Activated CD4-positive, alpha-beta memory T cell treated with anti-CD3 and anti-CD28 coated beads for 36 hours (primary cell): ENCODE data around the gene KDM2A. TPM values are rescaled to one million over a fixed set of nuclear protein-coding genes. Genes with fewer than 3 reads are reported as not detected.
"Not testable (repeated sequence)": the region's sequence is repeated elsewhere in the genome, so short reads cannot be mapped to it uniquely, and the experiment has no call there.

Experiments
- CTCF ChIA-PET: fragments of 350-600 bp; sonication (Branson Sonifier 250); formaldehyde crosslinking; loops from one replicate; lab custom pipeline; 2021; ENCODE audit warnings: antibody characterized with exemption, inconsistent platforms; lab: Charles Lee
- POLR2A ChIA-PET: fragments of 350-600 bp; sonication (Branson Sonifier 250); formaldehyde crosslinking; loops from one replicate; lab custom pipeline; 2021; ENCODE audit warnings: antibody characterized with exemption; lab: Charles Lee
- DNase-seq: peaks from one replicate; pipeline ENCODE4 v3.0.0-alpha.2; 2020
- H3K27ac Mint-ChIP-seq: one replicate; pipeline ENCODE4 v1.8.0; 2021; ENCODE audit warnings: mixed read lengths
- H3K27me3 Mint-ChIP-seq: one replicate; pipeline ENCODE4 v1.8.0; 2021; ENCODE audit warnings: mixed read lengths
- H3K36me3 Mint-ChIP-seq: one replicate; pipeline ENCODE4 v1.8.0; 2021; ENCODE audit warnings: mixed read lengths
- H3K4me1 Mint-ChIP-seq: one replicate; pipeline ENCODE4 v1.8.0; 2021; ENCODE audit warnings: low read depth, mixed read lengths
- H3K4me3 Mint-ChIP-seq: one replicate; pipeline ENCODE4 v1.8.0; 2021; ENCODE audit warnings: mild to moderate bottlenecking, mixed read lengths
- H3K9me3 Mint-ChIP-seq: one replicate; pipeline ENCODE4 v1.8.0; 2021; ENCODE audit warnings: mixed read lengths
- intact Hi-C: fragments of 100-400 bp; cut with micrococcal nuclease; formaldehyde crosslinking; loops from one replicate; pipeline ENCODE4 v1.15.1; 2023
- total RNA-seq, 2 experiments: library from RNA; stranded (reverse); gene quantifications; one replicate each; pipeline ENCODE4 v1.2.3, GENCODE V29; 2021

Gene KDM2A
- total RNA-seq, 2 experiments from 2014 or later: 65.1 to 69.6 TPM

DNA sequence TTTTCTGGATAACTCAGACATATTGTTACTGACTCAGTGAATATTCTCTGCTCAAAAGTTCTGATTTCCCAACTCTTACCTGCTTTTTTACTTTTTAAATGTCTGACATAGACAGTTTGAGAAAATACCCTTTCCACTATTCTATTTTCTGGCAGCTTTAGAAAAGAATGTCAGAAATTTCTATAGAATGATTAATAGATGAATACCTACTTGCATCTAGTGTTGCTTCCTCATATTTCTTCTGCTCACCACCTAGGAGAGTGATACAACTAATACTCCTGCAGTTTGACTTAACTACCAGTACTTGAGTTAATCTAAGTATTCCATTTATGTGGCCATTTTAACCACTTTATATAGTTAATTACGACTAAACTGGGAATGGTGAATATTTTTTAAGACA is 55.2 kb downstream of the KDM2A start:
- no peak for DNase-seq
- H3K27ac Mint-ChIP-seq: no peak overlapping the region
- no peaks in the 10 kb centered on the region for H3K27me3 Mint-ChIP-seq
- H3K4me1 Mint-ChIP-seq: peaks cover 27% of the 10 kb centered on the region
- ChIA-PET CTCF (no interaction called here), POLR2A (no interaction called here)
- intact Hi-C loops: no loop called here
- H3K4me3 Mint-ChIP-seq: no peak overlapping the region
- no peaks in the 10 kb centered on the region for H3K36me3 Mint-ChIP-seq
- no peaks in the 10 kb centered on the region for H3K9me3 Mint-ChIP-seq

DNA sequence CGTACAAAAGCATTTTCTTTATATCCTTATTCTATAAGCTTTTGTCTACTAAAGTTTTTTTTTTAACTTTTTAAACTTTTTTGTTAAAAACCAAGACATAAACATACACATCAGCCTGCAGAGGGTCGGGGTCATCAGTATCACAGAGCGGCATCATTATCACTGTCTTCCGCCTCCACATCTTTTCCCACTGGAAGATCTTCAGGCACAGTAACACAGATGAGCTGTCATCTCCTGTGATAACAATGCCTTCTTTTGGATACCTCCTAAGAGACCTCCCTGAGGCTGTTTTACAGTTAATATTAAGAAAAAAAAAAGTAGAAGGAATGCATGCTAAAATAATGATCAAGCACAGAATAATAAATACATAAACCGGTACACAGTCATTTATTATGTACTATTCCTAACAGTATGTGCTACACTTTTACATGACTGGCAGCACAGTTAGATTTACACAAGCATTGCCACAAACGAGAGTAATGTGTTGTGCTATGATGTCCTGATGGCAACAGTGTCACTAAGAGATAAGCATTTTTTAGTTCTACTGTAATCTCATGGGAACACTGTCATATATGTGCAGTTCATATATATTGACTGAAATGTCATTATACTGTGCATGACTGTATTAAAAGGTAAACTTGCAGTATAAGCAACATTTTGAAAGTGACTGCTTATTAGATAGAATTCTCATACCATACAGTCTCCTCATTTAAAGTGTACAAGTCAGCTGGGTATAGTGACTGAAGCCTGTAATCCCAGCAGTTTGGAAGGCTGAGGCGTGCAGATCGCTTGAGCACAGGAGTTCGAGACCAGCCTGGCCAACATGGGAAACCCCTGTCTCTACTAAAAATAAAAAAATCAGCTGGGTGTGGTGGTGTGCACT is 58.6 kb downstream of the KDM2A start:
- Mint-ChIP-seq H3K4me3 (no peak overlapping the region), H3K36me3 (peaks cover 8% of the 10 kb centered on the region), H3K4me1 (peaks cover 13% of the 10 kb centered on the region), H3K9me3 (no peaks in the 10 kb centered on the region), H3K27ac (no peak overlapping the region), H3K27me3 (no peaks in the 10 kb centered on the region)
- POLR2A ChIA-PET: no interaction called here
- intact Hi-C loops: no loop called here
- CTCF ChIA-PET: interaction anchor here (0.7 kb wide), 2 partner anchors 10 to 105 kb away, joined by 3 read pairs; no protein-coding TSS in a partner anchor
- no peak for DNase-seq

DNA sequence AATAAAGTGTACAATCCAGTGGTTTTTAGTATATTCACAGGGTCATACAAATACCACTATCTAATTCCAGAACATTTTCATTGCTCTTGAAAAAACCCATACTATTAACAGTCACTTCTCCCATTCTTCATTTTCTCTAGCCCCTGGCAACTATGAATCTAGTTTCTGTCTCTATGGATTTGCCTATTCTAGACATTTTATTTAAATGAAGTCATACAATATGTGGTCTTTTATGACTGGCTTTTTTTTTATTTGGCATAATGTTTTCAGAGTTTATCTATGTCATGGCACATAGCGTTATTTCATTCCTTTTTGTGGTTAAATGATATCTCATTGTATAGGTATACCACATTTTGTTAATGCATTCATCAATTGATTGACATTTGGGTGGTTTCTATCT is 59.4 kb downstream of the KDM2A start:
- Mint-ChIP-seq H3K9me3 (no peaks in the 10 kb centered on the region), H3K27me3 (no peaks in the 10 kb centered on the region), H3K4me3 (no peak overlapping the region), H3K4me1 (peaks cover 13% of the 10 kb centered on the region), H3K36me3 (peaks cover 14% of the 10 kb centered on the region), H3K27ac (no peak overlapping the region)
- POLR2A ChIA-PET: no interaction called here
- intact Hi-C loops: no loop called here
- DNase-seq: no peak
- CTCF ChIA-PET: no interaction called here

DNA sequence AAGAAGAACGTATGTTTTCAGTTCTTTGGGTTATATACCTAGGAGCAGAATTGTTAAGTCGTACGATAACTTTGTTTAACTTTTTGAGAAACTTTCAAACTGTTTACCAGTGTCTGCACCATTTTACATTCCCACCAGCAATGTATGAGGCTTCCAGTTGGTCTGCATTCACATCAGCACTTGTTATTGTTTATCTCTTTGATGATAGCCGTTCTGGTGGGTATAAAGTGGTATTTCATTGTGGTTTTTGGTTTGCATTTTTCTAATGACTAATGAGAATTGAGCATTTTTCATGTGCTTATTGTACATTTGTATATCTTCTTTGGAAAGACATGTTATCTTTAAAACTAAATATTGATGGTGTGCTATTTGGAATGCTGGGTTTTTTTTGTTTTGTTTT is 59.8 kb downstream of the KDM2A start:
- DNase-seq: no peak
- CTCF ChIA-PET: no interaction called here
- H3K36me3 Mint-ChIP-seq: peaks cover 17% of the 10 kb centered on the region
- peaks cover 13% of the 10 kb centered on the region for H3K4me1 Mint-ChIP-seq
- H3K27me3 Mint-ChIP-seq: no peaks in the 10 kb centered on the region
- no peak overlapping the region for H3K27ac Mint-ChIP-seq
- no peaks in the 10 kb centered on the region for H3K9me3 Mint-ChIP-seq
- no peak overlapping the region for H3K4me3 Mint-ChIP-seq
- intact Hi-C loops: no loop called here
- POLR2A ChIA-PET: no interaction called here

DNA sequence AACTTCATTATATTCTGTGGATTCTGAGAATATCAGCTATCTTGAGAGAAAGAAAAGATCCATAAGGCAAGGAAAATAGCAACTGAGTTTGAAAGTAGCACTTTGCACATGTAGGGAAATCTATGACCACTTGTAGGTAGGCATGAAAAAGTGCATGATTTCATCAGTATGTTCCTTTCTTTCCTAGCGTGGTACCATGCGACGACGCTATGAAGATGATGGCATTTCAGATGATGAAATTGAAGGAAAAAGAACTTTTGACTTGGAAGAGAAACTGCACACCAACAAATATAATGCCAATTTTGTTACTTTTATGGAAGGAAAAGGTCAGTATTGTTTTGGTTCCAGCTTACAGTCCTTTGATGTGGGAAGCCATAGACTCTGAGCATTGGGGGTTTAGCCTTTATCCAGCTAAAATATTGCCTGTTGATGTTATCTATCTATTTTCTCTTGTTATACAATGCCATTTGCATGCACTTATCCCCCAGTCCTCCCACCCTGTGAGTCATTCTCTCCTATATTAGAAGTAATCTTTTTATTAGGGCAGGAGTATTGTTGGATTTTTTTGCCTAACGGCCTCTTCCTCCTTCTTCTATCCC is 60.9 kb downstream of the KDM2A start:
- peaks cover 10% of the 10 kb centered on the region for H3K4me1 Mint-ChIP-seq
- no peak overlapping the region for H3K4me3 Mint-ChIP-seq
- H3K36me3 Mint-ChIP-seq: peaks cover 22% of the 10 kb centered on the region
- CTCF ChIA-PET: no interaction called here
- intact Hi-C loops: no loop called here
- H3K27ac Mint-ChIP-seq: peak overlapping the region; percentile 13
- no peak for DNase-seq
- H3K27me3 Mint-ChIP-seq: no peaks in the 10 kb centered on the region
- H3K9me3 Mint-ChIP-seq: no peaks in the 10 kb centered on the region
- POLR2A ChIA-PET: no interaction called here

DNA sequence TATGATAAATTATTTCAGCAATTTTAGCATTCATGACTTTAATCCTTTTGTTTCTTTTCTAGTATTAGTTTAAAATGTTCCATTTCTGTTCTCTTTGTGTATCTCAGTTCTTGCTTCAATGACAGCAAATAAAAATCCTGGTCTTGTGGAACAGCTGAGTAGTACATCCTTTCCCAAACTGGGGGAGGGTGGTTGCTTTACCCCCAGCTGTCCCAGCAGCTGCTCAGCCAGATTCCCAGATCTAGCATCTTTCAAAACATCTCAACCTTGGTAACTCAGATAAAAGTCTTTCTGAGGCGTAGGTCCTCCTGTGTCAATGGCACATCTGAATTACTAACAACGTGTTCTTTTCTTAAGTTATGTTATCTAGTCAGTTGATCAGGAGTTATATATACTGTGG is 75.0 kb downstream of the KDM2A start:
- H3K27ac Mint-ChIP-seq: no peak overlapping the region
- H3K4me3 Mint-ChIP-seq: no peak overlapping the region
- no peak for DNase-seq
- CTCF ChIA-PET: interaction anchor here (1.4 kb wide), 1 partner anchor 26 kb away, joined by 3 read pairs; no protein-coding TSS in a partner anchor
- H3K4me1 Mint-ChIP-seq: peaks cover 16% of the 10 kb centered on the region
- POLR2A ChIA-PET: no interaction called here
- H3K36me3 Mint-ChIP-seq: peaks cover 2% of the 10 kb centered on the region
- intact Hi-C loops: no loop called here
- H3K9me3 Mint-ChIP-seq: no peaks in the 10 kb centered on the region
- H3K27me3 Mint-ChIP-seq: no peaks in the 10 kb centered on the region

DNA sequence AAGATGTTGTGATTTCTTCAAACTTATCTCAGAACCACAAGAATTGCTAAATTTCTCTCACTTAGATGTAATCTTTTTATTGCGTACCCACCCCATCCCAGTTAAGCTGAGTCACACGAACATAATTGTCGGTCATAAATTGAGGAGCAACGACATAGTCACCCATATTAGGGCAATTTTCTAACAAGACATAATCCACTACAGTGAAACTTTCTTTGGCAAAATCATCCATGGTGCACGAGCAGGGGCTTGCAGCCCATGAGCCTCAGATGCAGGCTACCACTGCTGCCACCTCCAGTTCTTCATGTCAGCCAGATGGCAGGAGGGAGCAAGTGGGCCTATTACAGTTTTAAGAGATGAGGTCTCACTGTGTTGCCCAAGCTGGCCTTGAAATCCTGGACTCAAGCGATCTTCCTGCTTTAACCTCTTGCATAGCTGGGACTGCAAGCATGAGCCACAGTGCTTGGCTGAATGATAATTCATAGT is 77.0 kb downstream of the KDM2A start:
- intact Hi-C loops: no loop called here
- no peak overlapping the region for H3K27ac Mint-ChIP-seq
- H3K4me3 Mint-ChIP-seq: no peak overlapping the region
- no peaks in the 10 kb centered on the region for H3K27me3 Mint-ChIP-seq
- peaks cover 6% of the 10 kb centered on the region for H3K4me1 Mint-ChIP-seq
- ChIA-PET POLR2A (interaction anchor here (0.6 kb wide), 1 partner anchor 24 kb away, joined by 3 read pairs; no protein-coding TSS in a partner anchor), CTCF (interaction anchor here (1.4 to 2.1 kb wide), 2 partner anchors 115 to 362 kb away, joined by 3 to 5 read pairs; no protein-coding TSS in a partner anchor)
- H3K9me3 Mint-ChIP-seq: no peaks in the 10 kb centered on the region
- no peak for DNase-seq
- H3K36me3 Mint-ChIP-seq: peaks cover 3% of the 10 kb centered on the region

DNA sequence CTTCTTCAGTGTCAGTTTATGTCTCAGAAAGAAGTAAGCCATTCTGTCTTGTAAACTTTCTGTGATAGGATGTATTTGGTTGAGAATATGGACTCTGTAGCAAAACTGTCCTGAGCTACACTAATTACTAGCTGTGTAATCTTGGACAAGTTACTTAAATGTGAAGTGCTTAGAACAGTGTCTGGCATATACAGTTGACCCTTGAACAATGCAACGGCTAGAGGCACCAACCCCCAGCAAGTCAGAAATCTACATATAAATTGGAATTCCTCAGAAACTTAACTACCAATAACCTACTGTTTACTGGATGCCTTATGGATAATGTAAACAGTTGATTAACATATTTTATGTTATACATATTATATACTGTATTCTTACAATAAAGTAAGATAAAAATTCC is 78.5 kb downstream of the KDM2A start:
- POLR2A ChIA-PET: no interaction called here
- CTCF ChIA-PET: interaction anchor here (0.9 to 2.1 kb wide), 2 partner anchors 27 to 117 kb away, joined by 3 to 5 read pairs; no protein-coding TSS in a partner anchor
- peaks cover 3% of the 10 kb centered on the region for H3K36me3 Mint-ChIP-seq
- peaks cover 6% of the 10 kb centered on the region for H3K4me1 Mint-ChIP-seq
- no peaks in the 10 kb centered on the region for H3K27me3 Mint-ChIP-seq
- DNase-seq: no peak
- no peak overlapping the region for H3K27ac Mint-ChIP-seq
- H3K9me3 Mint-ChIP-seq: no peaks in the 10 kb centered on the region
- intact Hi-C loops: no loop called here
- H3K4me3 Mint-ChIP-seq: no peak overlapping the region

DNA sequence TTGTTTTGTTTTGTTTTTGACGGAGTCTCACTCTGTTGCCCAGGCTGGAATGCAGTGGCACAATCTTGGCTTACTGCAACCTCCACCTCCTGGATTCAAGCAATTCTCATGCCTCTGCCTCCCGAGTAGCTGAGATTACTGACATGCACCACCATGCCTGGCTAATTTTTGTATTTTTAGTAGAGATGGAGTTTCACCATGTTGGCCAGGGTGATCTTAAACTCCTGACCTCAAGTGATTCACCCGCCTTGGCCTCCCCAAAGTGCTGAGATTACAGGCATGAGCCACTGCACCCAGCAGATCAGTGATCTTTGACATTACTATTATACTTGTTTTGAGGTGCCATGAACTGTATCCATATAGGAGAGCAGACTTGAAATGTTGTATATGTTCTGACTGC is 79.7 kb downstream of the KDM2A start:
- intact Hi-C loops, H3K36me3 Mint-ChIP-seq, H3K4me3 Mint-ChIP-seq, H3K27ac Mint-ChIP-seq, DNase-seq, H3K4me1 Mint-ChIP-seq, H3K27me3 Mint-ChIP-seq, H3K9me3 Mint-ChIP-seq, CTCF ChIA-PET: not testable (repeated sequence)
- POLR2A ChIA-PET: interaction anchor here (1.3 kb wide), 1 partner anchor 41 kb away, joined by 3 read pairs; no protein-coding TSS in a partner anchor

DNA sequence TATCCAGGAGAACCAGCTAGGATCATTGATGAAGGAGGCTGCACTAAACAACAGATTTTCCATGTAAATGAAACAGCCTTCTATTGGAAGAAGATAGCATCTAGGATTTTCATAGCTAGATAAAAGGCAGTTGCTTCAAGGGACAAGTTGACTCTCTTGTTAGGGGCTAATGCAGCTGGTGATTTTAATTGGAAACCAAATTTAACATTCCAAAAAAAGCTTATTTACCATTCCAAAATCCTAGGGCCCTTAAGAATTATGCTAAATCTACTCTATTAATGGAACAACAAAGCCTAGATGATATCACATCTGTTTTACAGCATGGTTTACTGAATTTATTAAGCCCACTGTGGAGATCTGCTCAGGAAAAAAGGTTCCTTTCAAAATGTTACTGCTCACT is 80.7 kb downstream of the KDM2A start:
- Mint-ChIP-seq H3K27ac (no peak overlapping the region), H3K36me3 (peaks cover 3% of the 10 kb centered on the region), H3K9me3 (no peaks in the 10 kb centered on the region), H3K4me3 (no peak overlapping the region), H3K4me1 (peaks cover 6% of the 10 kb centered on the region), H3K27me3 (no peaks in the 10 kb centered on the region)
- CTCF ChIA-PET: interaction anchor here (0.9 to 1.2 kb wide), 3 partner anchors 13 to 146 kb away, joined by 3 to 4 read pairs (median 3); no protein-coding TSS in a partner anchor
- POLR2A ChIA-PET: no interaction called here
- intact Hi-C loops: no loop called here
- DNase-seq: no peak

DNA sequence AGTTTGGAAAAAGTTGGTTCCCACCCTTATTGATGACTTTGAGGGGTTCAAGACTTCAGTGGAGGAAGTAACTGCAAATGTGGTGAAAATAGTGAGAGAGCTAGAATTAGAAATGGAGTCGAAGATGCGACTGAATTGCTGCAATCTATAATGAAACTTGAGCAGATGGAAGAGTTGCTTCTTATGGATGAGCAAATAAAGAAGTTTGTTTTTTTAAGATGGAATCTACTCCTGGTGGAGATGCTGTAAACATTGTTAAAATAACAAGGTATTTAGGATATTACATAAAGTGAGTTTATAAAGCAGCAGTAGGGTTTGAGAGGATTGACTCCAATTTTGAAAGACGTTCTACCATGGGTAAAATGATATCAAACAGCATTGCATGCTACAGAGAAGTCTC is 83.0 kb downstream of the KDM2A start:
- no peaks in the 10 kb centered on the region for H3K9me3 Mint-ChIP-seq
- H3K36me3 Mint-ChIP-seq: peaks cover 3% of the 10 kb centered on the region
- ChIA-PET POLR2A (no interaction called here), CTCF (interaction anchor here (0.8 kb wide), 1 partner anchor 136 kb away, joined by 3 read pairs; no protein-coding TSS in a partner anchor)
- no peak for DNase-seq
- H3K4me3 Mint-ChIP-seq: no peak overlapping the region
- no peak overlapping the region for H3K27ac Mint-ChIP-seq
- H3K4me1 Mint-ChIP-seq: peaks cover 6% of the 10 kb centered on the region
- intact Hi-C loops: no loop called here
- H3K27me3 Mint-ChIP-seq: no peaks in the 10 kb centered on the region

DNA sequence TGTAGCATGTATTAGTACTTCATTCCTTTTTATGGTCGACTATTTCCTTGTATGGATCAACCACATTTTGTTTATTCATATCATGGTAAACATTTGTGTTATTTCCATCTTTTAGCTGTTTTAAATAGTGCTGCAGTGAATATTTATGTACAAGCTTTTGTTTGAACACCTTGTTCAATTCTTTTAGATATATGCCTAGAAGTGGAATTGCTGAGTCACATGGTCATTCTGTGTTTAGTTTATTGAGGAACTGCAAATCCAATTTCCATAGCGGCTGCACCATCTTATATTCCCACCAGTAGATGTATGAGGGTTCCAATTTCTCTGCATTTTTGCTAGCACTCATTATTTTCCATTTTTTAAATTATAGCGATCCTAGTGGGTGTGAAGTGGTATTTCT is 85.8 kb downstream of the KDM2A start:
- ChIA-PET CTCF (no interaction called here), POLR2A (no interaction called here)
- no peaks in the 10 kb centered on the region for H3K4me1 Mint-ChIP-seq
- H3K27ac Mint-ChIP-seq: no peak overlapping the region
- intact Hi-C loops: no loop called here
- peaks cover 6% of the 10 kb centered on the region for H3K36me3 Mint-ChIP-seq
- H3K9me3 Mint-ChIP-seq: no peaks in the 10 kb centered on the region
- no peaks in the 10 kb centered on the region for H3K27me3 Mint-ChIP-seq
- DNase-seq: no peak
- H3K4me3 Mint-ChIP-seq: no peak overlapping the region
